HepG2 (cell line): ENCODE data around the gene RILP. TPM values are rescaled to one million over a fixed set of nuclear protein-coding genes. Genes with fewer than 3 reads are reported as not detected.

Experiments
- ARNT ChIP-seq: fragments of 450-650 bp; IDR thresholded peaks from 2 replicates; pipeline ENCODE4 v1.6.1; 2017
- ATM ChIP-seq: fragments of 450-650 bp; IDR thresholded peaks from 2 replicates; pipeline ENCODE4 v1.7.1; 2017; ENCODE audit warnings: mild to moderate bottlenecking, borderline replicate concordance
- GATAD2A ChIP-seq: IDR thresholded peaks from 2 replicates; pipeline ENCODE4 v1.6.1; 2016
- ISL2 ChIP-seq: sonication (generic); formaldehyde crosslinking; IDR thresholded peaks from 2 replicates; pipeline ENCODE4 v1.5.0; 2020; ENCODE audit warnings: missing genetic modification reagents
- JUND ChIP-seq: sonication (generic); formaldehyde crosslinking; IDR thresholded peaks from 2 replicates; pipeline ENCODE4 v1.8.0; 2022; ENCODE audit warnings: mild to moderate bottlenecking, missing genetic modification reagents
- MAZ ChIP-seq, 2 experiments: sonication (generic) in 1 of 2; formaldehyde crosslinking in 1 of 2; IDR thresholded peaks; 2 replicates each; pipeline versions ENCODE4 v1.5.0 to v1.6.1; 2012 to 2020; ENCODE audit warnings: low read depth in 2 of 2, mild to moderate bottlenecking in 2 of 2, borderline replicate concordance in 1 of 2, improper control_type of control experiment in 1 of 2, low read length in 1 of 2, missing genetic modification reagents in 1 of 2, moderate library complexity in 1 of 2
- NCOA5 ChIP-seq: sonication (generic); formaldehyde crosslinking; IDR thresholded peaks from 2 replicates; pipeline ENCODE4 v1.4.0; 2020; ENCODE audit warnings: missing genetic modification reagents
- NFRKB ChIP-seq: fragments of 450-650 bp; IDR thresholded peaks from 2 replicates; pipeline ENCODE4 v1.6.1; 2017
- PLRG1 ChIP-seq: fragments of 450-650 bp; conservative IDR thresholded peaks from 2 replicates; pipeline ENCODE4 v1.6.1; 2016
- POLR2G ChIP-seq: fragments of 200-400 bp; formaldehyde crosslinking; IDR thresholded peaks from 2 replicates; pipeline ENCODE4 v1.6.1; 2018; ENCODE audit warnings: mild to moderate bottlenecking, low read depth, low read length, moderate library complexity
- PPARG ChIP-seq: conservative IDR thresholded peaks from 2 replicates; pipeline ENCODE4 v1.6.1; 2016; ENCODE audit warnings: missing biosample characterization, missing genetic modification reagents
- SMC3 ChIP-seq: IDR thresholded peaks from 2 replicates; pipeline ENCODE4 v1.6.1; 2011; ENCODE audit warnings: low read length, improper control_type of control experiment
- SOX5 ChIP-seq: IDR thresholded peaks from 2 replicates; pipeline ENCODE4 v1.6.1; 2016; ENCODE audit warnings: borderline replicate concordance
- ZNF460 ChIP-seq: sonication (generic); formaldehyde crosslinking; IDR thresholded peaks from 2 replicates; pipeline ENCODE4 v1.5.1; 2020; ENCODE audit warnings: missing genetic modification reagents, mild to moderate bottlenecking, borderline replicate concordance
- polyA plus RNA-seq, 8 experiments: library from polyadenylated mRNA; depleted of rRNA in 3 of 8; stranded (reverse) in 7 of 8; unstranded in 1 of 8; fragments of >200 nt; fragmentation: Illumina TruSeq in 4 of 8; extraction: Trizol in 4 of 8; gene quantifications; 2 replicates each; pipeline versions ENCODE4 v1.2.1 to v1.2.3, GENCODE V29; 2011 to 2016; ENCODE audit warnings: low read depth in 4 of 8, missing spikeins in 1 of 8, mixed read lengths in 1 of 8; ENCODE audit not compliant: insufficient read depth in 1 of 8
- total RNA-seq, 5 experiments: library from RNA; depleted of rRNA; stranded (reverse); fragments of >200 nt; fragmentation: Illumina TruSeq; extraction: Trizol; gene quantifications; 2 replicates each; pipeline ENCODE4 v1.2.3, GENCODE V29; 2016; ENCODE audit warnings: low read depth in 1 of 5
- TF ChIP-seq, protein P1 (sequence below): sonication (generic); formaldehyde crosslinking; IDR thresholded peaks from 2 replicates; pipeline ENCODE4 v1.4.0; 2020; ENCODE audit warnings: missing genetic modification reagents
- TF ChIP-seq, protein P2 (sequence below): sonication (generic); formaldehyde crosslinking; IDR thresholded peaks from 2 replicates; pipeline ENCODE4 v1.8.1; 2023; ENCODE audit warnings: mild to moderate bottlenecking, missing genetic modification reagents
- TF ChIP-seq, protein P3 (sequence below): sonication (generic); formaldehyde crosslinking; IDR thresholded peaks from 2 replicates; pipeline ENCODE4 v1.8.1; 2023; ENCODE audit warnings: mild to moderate bottlenecking, inconsistent platforms, moderate library complexity, missing genetic modification reagents, borderline replicate concordance

RILP gene
- total and polyA plus RNA-seq, 2 of the 13 experiments (the other 11 are each of a cell fraction or from before 2014, with no cell fraction given) = 6.6 to 8.1 TPM

DNA sequence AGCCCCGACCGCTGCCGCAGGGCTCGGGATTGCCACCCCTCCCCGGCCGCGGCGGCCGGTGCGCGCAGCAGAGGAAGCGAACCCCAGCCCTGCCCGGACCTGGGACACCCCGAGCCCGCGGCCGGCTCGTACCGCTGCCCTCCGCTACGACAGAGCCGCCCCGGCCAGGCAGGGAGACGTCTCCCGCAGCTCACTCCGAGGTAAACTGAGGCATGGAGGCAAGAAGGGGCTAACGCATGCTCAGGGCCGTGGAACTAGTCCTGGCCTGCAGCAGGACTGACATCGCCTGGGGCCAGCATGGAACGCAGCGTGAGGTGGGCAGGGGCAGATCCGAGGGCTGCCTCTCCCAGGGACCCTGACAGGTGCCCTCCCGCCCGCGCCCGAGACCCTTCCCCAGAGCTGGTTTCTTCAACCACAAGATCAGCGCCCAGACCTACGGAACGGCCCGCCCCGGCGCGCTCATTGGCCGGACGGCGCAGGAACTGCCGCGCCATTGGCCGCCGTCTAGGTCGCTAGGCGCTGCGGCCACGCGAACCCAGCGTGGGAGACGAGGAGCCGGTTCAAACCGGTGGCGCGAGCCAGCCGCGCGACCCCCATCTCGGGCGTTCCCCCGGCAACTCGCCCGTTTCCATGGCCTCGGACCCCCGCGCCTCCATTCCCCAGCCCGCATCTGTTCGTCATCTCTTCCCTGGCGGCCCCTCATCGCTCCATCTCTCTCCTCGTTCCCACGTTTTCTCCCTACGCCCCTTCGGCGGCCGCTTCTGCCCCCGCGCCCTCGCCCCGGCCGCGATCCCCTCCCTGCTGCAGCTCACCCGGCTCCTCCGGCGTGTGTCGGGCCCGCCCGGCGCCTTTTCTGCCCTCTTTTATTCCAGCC is 21.4 kb downstream of the RILP start, which contains the start of gene SLC43A2 (continued):
- TF ChIP-seq PLRG1 (no peak), SMC3 (no peak), NFRKB (no peak), MAZ (IDR thresholded peaks at IDR 0.05; ENCODE audit: borderline replicate concordance, low read depth, low read length) (no peak), MAZ (CRISPR knock-in tag; IDR thresholded peaks at IDR 0.05; ENCODE audit: low read depth) (no peak; the same call in 1 of the 2 replicates), ARNT (no peak), ISL2 (CRISPR knock-in tag) (no peak), ATM (no peak), SOX5 (CRISPR knock-in tag) (no peak), JUND (CRISPR knock-in tag) (no peak), GATAD2A (no peak), NCOA5 (no peak), PPARG (no peak), ZNF460 (CRISPR knock-in tag) (no peak), POLR2G (no peak)
- TF ChIP-seq, protein P1, sequence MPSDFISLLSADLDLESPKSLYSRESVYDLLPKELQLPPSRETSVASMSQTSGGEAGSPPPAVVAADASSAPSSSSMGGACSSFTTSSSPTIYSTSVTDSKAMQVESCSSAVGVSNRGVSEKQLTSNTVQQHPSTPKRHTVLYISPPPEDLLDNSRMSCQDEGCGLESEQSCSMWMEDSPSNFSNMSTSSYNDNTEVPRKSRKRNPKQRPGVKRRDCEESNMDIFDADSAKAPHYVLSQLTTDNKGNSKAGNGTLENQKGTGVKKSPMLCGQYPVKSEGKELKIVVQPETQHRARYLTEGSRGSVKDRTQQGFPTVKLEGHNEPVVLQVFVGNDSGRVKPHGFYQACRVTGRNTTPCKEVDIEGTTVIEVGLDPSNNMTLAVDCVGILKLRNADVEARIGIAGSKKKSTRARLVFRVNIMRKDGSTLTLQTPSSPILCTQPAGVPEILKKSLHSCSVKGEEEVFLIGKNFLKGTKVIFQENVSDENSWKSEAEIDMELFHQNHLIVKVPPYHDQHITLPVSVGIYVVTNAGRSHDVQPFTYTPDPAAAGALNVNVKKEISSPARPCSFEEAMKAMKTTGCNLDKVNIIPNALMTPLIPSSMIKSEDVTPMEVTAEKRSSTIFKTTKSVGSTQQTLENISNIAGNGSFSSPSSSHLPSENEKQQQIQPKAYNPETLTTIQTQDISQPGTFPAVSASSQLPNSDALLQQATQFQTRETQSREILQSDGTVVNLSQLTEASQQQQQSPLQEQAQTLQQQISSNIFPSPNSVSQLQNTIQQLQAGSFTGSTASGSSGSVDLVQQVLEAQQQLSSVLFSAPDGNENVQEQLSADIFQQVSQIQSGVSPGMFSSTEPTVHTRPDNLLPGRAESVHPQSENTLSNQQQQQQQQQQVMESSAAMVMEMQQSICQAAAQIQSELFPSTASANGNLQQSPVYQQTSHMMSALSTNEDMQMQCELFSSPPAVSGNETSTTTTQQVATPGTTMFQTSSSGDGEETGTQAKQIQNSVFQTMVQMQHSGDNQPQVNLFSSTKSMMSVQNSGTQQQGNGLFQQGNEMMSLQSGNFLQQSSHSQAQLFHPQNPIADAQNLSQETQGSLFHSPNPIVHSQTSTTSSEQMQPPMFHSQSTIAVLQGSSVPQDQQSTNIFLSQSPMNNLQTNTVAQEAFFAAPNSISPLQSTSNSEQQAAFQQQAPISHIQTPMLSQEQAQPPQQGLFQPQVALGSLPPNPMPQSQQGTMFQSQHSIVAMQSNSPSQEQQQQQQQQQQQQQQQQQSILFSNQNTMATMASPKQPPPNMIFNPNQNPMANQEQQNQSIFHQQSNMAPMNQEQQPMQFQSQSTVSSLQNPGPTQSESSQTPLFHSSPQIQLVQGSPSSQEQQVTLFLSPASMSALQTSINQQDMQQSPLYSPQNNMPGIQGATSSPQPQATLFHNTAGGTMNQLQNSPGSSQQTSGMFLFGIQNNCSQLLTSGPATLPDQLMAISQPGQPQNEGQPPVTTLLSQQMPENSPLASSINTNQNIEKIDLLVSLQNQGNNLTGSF (CRISPR knock-in tag) = no peak
- TF ChIP-seq, protein P2, sequence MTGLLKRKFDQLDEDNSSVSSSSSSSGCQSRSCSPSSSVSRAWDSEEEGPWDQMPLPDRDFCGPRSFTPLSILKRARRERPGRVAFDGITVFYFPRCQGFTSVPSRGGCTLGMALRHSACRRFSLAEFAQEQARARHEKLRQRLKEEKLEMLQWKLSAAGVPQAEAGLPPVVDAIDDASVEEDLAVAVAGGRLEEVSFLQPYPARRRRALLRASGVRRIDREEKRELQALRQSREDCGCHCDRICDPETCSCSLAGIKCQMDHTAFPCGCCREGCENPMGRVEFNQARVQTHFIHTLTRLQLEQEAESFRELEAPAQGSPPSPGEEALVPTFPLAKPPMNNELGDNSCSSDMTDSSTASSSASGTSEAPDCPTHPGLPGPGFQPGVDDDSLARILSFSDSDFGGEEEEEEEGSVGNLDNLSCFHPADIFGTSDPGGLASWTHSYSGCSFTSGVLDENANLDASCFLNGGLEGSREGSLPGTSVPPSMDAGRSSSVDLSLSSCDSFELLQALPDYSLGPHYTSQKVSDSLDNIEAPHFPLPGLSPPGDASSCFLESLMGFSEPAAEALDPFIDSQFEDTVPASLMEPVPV (CRISPR knock-in tag) = peak; percentile 78; the same call in 1 of the 2 replicates
- TF ChIP-seq, protein P3, sequence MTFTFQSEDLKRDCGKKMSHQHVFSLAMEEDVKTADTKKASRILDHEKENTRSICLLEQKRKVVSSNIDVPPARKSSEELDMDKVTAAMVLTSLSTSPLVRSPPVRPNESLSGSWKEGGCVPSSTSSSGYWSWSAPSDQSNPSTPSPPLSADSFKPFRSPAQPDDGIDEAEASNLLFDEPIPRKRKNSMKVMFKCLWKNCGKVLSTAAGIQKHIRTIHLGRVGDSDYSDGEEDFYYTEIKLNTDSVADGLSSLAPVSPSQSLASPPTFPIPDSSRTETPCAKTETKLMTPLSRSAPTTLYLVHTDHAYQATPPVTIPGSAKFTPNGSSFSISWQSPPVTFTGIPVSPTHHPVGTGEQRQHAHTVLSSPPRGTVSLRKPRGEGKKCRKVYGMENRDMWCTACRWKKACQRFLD (CRISPR knock-in tag) = no peak
